Astrocyte (in vitro differentiated cells and primary cell): ENCODE results near the gene ZNF488.

Experiments
- EZH2 ChIP-seq: IDR thresholded peaks from 2 replicates; pipeline ENCODE4 v1.6.1; 2012; ENCODE audit warnings: mild to moderate bottlenecking, low read length, inconsistent platforms; ENCODE audit not compliant: insufficient read depth
- TF ChIP-seq, protein P1 (sequence below): IDR thresholded peaks from 2 replicates; pipeline ENCODE4 v1.5.1; 2011; ENCODE audit warnings: low read depth, mild to moderate bottlenecking, inconsistent platforms, low read length, moderate library complexity; ENCODE audit not compliant: insufficient read depth

DNA sequence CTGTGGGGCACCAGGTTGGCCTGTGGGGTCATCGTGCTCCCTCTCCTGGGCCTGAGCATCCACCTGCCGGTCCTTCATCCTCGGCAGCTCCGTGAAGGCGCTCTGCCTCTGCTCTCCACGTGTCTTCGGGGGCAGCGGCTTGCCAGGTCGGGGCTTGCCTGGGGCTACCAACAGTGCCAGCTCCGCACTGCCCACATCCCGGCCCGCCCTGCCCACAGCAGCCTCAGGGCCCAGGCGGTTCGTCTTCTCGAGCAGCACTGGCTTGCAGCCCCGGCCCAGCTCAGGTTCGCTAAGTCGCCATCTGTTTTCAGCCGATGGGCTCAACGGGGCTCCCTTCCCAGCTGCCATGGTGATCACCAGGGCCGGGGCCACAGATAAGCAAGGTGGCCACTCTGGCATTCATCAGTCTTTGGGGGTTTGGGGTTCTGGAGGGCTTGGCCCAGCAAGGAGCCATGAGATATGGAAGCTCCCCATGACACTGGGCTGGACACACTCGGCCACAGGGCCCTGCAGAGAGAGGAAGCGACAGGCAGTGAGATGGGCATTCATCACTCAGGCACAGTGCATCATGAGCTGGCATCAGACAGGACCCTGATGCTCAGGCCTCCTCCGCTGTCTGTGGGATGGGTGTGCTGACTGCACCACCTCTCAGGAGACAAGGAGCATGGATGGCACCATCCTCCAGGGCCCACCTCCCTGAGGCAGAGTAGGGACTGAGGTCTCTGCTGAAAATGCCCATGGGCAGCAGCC lies 15.5 kb downstream of the ZNF488 start:
- TF ChIP-seq, protein P1, sequence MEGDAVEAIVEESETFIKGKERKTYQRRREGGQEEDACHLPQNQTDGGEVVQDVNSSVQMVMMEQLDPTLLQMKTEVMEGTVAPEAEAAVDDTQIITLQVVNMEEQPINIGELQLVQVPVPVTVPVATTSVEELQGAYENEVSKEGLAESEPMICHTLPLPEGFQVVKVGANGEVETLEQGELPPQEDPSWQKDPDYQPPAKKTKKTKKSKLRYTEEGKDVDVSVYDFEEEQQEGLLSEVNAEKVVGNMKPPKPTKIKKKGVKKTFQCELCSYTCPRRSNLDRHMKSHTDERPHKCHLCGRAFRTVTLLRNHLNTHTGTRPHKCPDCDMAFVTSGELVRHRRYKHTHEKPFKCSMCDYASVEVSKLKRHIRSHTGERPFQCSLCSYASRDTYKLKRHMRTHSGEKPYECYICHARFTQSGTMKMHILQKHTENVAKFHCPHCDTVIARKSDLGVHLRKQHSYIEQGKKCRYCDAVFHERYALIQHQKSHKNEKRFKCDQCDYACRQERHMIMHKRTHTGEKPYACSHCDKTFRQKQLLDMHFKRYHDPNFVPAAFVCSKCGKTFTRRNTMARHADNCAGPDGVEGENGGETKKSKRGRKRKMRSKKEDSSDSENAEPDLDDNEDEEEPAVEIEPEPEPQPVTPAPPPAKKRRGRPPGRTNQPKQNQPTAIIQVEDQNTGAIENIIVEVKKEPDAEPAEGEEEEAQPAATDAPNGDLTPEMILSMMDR = no peak
- TF ChIP-seq EZH2 = no peak
